ENCODE measurements around the gene PDE8B. TPM values are rescaled to one million over a fixed set of nuclear protein-coding genes. Genes with fewer than 3 reads are reported as not detected.

PDE8B gene
- total and polyA plus RNA-seq, 2 experiments from 2014 or later: 0.45 to 0.91 TPM

DNA sequence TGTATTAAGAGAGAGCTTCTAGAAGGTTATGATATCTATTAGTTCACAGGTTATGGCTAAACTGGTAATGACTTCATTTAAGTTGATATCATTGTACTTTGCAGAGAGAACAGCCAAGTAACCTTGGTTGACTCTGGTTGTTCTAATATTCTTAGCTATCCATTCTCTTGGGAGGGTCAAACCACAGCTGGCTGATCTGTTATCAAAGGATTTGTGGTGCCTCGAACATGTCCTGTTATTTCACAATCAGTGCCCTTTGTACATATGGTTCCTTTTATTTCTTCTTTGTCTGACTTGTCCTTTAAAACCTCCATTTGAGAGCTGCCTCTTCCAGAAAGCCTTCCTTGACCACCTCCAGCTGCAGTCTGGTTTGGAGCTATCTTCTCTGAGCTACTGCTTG, 61.7 kb downstream of the PDE8B start:
- no peaks in the 10 kb centered on the region for H3K4me1 ChIP-seq (ENCODE audit: insufficient read depth)
- ATAC-seq (no peak), DNase-seq (ENCODE audit: low spot score) (no peak)
- H3K4me2 ChIP-seq: no peak overlapping the region
- H3K4me3 ChIP-seq: no peak overlapping the region
- no peaks in the 10 kb centered on the region for H3K36me3 ChIP-seq (ENCODE audit: insufficient read depth)
- H3K9me2 ChIP-seq (ENCODE audit: insufficient read depth): 0 out of 2 replicates have a peak, but pooled peaks cover 5% of the 10 kb centered on the region
- H3F3A ChIP-seq (replicated peaks; ENCODE audit: low read depth): no peaks in the 10 kb centered on the region
- no peaks in the 10 kb centered on the region for H4K20me1 ChIP-seq (replicated peaks; ENCODE audit: insufficient read depth)
- H3K4me1 Mint-ChIP-seq: peaks cover 4% of the 10 kb centered on the region; the same call in 2 of the 3 replicates
- no peaks in the 10 kb centered on the region for H3K79me2 ChIP-seq (replicated peaks; ENCODE audit: insufficient read depth)
- TF ChIP-seq POLR2AphosphoS5 (IDR thresholded peaks at IDR 0.05; ENCODE audit: low read depth) (no peak), NANOG (IDR thresholded peaks at IDR 0.05; ENCODE audit: borderline replicate concordance) (no peak), ZNF331 (CRISPR knock-in tag; IDR thresholded peaks at IDR 0.05; ENCODE audit: low read depth) (no peak), CREB1 (CRISPR knock-in tag; IDR thresholded peaks at IDR 0.05; ENCODE audit: low read depth) (no peak), JUNB (IDR thresholded peaks at IDR 0.05; ENCODE audit: unreplicated experiment) (no peak), EZH2phosphoT487 (IDR thresholded peaks at IDR 0.05; ENCODE audit: unreplicated experiment) (no peak), ZNF114 (CRISPR knock-in tag; IDR thresholded peaks at IDR 0.05) (no peak), EZH2 (IDR thresholded peaks at IDR 0.05; ENCODE audit: low read depth, unreplicated experiment) (no peak), STAT1 (IDR thresholded peaks at IDR 0.05; ENCODE audit: unreplicated experiment) (no peak)
- TF ChIP-seq, protein P1, sequence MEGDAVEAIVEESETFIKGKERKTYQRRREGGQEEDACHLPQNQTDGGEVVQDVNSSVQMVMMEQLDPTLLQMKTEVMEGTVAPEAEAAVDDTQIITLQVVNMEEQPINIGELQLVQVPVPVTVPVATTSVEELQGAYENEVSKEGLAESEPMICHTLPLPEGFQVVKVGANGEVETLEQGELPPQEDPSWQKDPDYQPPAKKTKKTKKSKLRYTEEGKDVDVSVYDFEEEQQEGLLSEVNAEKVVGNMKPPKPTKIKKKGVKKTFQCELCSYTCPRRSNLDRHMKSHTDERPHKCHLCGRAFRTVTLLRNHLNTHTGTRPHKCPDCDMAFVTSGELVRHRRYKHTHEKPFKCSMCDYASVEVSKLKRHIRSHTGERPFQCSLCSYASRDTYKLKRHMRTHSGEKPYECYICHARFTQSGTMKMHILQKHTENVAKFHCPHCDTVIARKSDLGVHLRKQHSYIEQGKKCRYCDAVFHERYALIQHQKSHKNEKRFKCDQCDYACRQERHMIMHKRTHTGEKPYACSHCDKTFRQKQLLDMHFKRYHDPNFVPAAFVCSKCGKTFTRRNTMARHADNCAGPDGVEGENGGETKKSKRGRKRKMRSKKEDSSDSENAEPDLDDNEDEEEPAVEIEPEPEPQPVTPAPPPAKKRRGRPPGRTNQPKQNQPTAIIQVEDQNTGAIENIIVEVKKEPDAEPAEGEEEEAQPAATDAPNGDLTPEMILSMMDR (conservative IDR thresholded peaks at IDR 0.05; ENCODE audit: low read depth in 2 of 2): no peak
- TF ChIP-seq, protein P2, sequence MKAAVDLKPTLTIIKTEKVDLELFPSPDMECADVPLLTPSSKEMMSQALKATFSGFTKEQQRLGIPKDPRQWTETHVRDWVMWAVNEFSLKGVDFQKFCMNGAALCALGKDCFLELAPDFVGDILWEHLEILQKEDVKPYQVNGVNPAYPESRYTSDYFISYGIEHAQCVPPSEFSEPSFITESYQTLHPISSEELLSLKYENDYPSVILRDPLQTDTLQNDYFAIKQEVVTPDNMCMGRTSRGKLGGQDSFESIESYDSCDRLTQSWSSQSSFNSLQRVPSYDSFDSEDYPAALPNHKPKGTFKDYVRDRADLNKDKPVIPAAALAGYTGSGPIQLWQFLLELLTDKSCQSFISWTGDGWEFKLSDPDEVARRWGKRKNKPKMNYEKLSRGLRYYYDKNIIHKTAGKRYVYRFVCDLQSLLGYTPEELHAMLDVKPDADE (IDR thresholded peaks at IDR 0.05): no peak
- TF ChIP-seq, protein P3, sequence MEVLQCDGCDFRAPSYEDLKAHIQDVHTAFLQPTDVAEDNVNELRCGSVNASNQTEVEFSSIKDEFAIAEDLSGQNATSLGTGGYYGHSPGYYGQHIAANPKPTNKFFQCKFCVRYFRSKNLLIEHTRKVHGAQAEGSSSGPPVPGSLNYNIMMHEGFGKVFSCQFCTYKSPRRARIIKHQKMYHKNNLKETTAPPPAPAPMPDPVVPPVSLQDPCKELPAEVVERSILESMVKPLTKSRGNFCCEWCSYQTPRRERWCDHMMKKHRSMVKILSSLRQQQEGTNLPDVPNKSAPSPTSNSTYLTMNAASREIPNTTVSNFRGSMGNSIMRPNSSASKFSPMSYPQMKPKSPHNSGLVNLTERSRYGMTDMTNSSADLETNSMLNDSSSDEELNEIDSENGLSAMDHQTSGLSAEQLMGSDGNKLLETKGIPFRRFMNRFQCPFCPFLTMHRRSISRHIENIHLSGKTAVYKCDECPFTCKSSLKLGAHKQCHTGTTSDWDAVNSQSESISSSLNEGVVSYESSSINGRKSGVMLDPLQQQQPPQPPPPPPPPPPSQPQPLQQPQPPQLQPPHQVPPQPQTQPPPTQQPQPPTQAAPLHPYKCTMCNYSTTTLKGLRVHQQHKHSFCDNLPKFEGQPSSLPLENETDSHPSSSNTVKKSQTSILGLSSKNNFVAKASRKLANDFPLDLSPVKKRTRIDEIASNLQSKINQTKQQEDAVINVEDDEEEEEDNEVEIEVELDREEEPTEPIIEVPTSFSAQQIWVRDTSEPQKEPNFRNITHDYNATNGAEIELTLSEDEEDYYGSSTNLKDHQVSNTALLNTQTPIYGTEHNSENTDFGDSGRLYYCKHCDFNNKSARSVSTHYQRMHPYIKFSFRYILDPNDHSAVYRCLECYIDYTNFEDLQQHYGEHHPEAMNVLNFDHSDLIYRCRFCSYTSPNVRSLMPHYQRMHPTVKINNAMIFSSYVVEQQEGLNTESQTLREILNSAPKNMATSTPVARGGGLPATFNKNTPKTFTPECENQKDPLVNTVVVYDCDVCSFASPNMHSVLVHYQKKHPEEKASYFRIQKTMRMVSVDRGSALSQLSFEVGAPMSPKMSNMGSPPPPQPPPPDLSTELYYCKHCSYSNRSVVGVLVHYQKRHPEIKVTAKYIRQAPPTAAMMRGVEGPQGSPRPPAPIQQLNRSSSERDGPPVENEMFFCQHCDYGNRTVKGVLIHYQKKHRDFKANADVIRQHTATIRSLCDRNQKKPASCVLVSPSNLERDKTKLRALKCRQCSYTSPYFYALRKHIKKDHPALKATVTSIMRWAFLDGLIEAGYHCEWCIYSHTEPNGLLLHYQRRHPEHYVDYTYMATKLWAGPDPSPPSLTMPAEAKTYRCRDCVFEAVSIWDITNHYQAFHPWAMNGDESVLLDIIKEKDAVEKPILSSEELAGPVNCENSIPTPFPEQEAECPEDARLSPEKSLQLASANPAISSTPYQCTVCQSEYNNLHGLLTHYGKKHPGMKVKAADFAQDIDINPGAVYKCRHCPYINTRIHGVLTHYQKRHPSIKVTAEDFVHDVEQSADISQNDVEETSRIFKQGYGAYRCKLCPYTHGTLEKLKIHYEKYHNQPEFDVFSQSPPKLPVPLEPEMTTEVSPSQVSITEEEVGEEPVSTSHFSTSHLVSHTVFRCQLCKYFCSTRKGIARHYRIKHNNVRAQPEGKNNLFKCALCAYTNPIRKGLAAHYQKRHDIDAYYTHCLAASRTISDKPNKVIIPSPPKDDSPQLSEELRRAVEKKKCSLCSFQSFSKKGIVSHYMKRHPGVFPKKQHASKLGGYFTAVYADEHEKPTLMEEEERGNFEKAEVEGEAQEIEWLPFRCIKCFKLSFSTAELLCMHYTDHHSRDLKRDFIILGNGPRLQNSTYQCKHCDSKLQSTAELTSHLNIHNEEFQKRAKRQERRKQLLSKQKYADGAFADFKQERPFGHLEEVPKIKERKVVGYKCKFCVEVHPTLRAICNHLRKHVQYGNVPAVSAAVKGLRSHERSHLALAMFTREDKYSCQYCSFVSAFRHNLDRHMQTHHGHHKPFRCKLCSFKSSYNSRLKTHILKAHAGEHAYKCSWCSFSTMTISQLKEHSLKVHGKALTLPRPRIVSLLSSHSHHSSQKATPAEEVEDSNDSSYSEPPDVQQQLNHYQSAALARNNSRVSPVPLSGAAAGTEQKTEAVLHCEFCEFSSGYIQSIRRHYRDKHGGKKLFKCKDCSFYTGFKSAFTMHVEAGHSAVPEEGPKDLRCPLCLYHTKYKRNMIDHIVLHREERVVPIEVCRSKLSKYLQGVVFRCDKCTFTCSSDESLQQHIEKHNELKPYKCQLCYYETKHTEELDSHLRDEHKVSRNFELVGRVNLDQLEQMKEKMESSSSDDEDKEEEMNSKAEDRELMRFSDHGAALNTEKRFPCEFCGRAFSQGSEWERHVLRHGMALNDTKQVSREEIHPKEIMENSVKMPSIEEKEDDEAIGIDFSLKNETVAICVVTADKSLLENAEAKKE (CRISPR knock-in tag; IDR thresholded peaks at IDR 0.05): no peak
- TF ChIP-seq, protein P4, sequence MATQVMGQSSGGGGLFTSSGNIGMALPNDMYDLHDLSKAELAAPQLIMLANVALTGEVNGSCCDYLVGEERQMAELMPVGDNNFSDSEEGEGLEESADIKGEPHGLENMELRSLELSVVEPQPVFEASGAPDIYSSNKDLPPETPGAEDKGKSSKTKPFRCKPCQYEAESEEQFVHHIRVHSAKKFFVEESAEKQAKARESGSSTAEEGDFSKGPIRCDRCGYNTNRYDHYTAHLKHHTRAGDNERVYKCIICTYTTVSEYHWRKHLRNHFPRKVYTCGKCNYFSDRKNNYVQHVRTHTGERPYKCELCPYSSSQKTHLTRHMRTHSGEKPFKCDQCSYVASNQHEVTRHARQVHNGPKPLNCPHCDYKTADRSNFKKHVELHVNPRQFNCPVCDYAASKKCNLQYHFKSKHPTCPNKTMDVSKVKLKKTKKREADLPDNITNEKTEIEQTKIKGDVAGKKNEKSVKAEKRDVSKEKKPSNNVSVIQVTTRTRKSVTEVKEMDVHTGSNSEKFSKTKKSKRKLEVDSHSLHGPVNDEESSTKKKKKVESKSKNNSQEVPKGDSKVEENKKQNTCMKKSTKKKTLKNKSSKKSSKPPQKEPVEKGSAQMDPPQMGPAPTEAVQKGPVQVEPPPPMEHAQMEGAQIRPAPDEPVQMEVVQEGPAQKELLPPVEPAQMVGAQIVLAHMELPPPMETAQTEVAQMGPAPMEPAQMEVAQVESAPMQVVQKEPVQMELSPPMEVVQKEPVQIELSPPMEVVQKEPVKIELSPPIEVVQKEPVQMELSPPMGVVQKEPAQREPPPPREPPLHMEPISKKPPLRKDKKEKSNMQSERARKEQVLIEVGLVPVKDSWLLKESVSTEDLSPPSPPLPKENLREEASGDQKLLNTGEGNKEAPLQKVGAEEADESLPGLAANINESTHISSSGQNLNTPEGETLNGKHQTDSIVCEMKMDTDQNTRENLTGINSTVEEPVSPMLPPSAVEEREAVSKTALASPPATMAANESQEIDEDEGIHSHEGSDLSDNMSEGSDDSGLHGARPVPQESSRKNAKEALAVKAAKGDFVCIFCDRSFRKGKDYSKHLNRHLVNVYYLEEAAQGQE (IDR thresholded peaks at IDR 0.05; ENCODE audit: unreplicated experiment): no peak
- no peak overlapping the region for H2AFZ ChIP-seq
- peaks cover 2% of the 10 kb centered on the region for H3K27me3 Mint-ChIP-seq (ENCODE audit: insufficient read depth, low read depth, poor library complexity)
- no peaks in the 10 kb centered on the region; the same call in 2 of the 3 replicates for H3K9me3 Mint-ChIP-seq
- H3K27ac Mint-ChIP-seq: no peak overlapping the region
- H3K4me3 Mint-ChIP-seq: no peak overlapping the region
- no peaks in the 10 kb centered on the region for H3K36me3 Mint-ChIP-seq (ENCODE audit: low read depth)
- H3K27ac ChIP-seq (ENCODE audit: low read depth): no peak overlapping the region
- H3K27me3 ChIP-seq (ENCODE audit: insufficient read depth): no peaks in the 10 kb centered on the region

Data from GM23338 (cell line).